ENCODE measurements around the gene CDC34. TPM values are rescaled to one million over a fixed set of nuclear protein-coding genes. Genes with fewer than 3 reads are reported as not detected.

The CDC34 gene
- total and polyA plus RNA-seq, 9 of the 15 experiments (the other 6 are each of a cell fraction or from before 2014, with no cell fraction given): 0.80 to 203 (median 65.5) TPM

GRCh38 chr19:491146-491741, 40.3 kb upstream of the CDC34 start (continued):
- no peak for TF ChIP-seq TRIM28 (IDR thresholded peaks at IDR 0.05)
- no peak for TF ChIP-seq ZNF407 (IDR thresholded peaks at IDR 0.05; ENCODE audit: low read depth)
- no peak for TF ChIP-seq HDAC3 (IDR thresholded peaks at IDR 0.05; ENCODE audit: borderline replicate concordance, partially characterized antibody)
- TF ChIP-seq SMAD2 (IDR thresholded peaks at IDR 0.05; ENCODE audit: low read depth, low read length): no peak
- TF ChIP-seq KLF1 (tag; IDR thresholded peaks at IDR 0.05): no peak
- no peak for TF ChIP-seq GABPB2 (CRISPR knock-in tag; conservative IDR thresholded peaks at IDR 0.05)
- TF ChIP-seq ZNF444 (CRISPR knock-in tag; IDR thresholded peaks at IDR 0.05): no peak
- TF ChIP-seq HNRNPK (IDR thresholded peaks at IDR 0.05; ENCODE audit: low read depth, low read length, poor library complexity, severe bottlenecking): no peak
- 0 out of 2 replicates have a peak, but pooled peaks have one; percentile 28 for TF ChIP-seq ZNF41 (CRISPR knock-in tag; conservative IDR thresholded peaks at IDR 0.05)
- TF ChIP-seq, protein P1, sequence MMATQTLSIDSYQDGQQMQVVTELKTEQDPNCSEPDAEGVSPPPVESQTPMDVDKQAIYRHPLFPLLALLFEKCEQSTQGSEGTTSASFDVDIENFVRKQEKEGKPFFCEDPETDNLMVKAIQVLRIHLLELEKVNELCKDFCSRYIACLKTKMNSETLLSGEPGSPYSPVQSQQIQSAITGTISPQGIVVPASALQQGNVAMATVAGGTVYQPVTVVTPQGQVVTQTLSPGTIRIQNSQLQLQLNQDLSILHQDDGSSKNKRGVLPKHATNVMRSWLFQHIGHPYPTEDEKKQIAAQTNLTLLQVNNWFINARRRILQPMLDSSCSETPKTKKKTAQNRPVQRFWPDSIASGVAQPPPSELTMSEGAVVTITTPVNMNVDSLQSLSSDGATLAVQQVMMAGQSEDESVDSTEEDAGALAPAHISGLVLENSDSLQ (IDR thresholded peaks at IDR 0.05): no peak
- TF ChIP-seq TAF15 (IDR thresholded peaks at IDR 0.05; ENCODE audit: low read depth, low read length): no peak
- TF ChIP-seq KLF13 (tag; IDR thresholded peaks at IDR 0.05; ENCODE audit: borderline replicate concordance, low read depth): 0 out of 2 replicates have a peak, but pooled peaks have one; percentile 14
- TF ChIP-seq SP1 (CRISPR knock-in tag; IDR thresholded peaks at IDR 0.05): no peak; the same call in 1 of the 2 replicates
- TF ChIP-seq ZNF764 (CRISPR knock-in tag; IDR thresholded peaks at IDR 0.05; ENCODE audit: low read depth): no peak
- no peak for TF ChIP-seq RFX1 (IDR thresholded peaks at IDR 0.05)
- TF ChIP-seq LEF1 (IDR thresholded peaks at IDR 0.05): no peak
- no peak for TF ChIP-seq BMI1 (IDR thresholded peaks at IDR 0.05; ENCODE audit: low read length)
- TF ChIP-seq IRF2 (CRISPR knock-in tag; IDR thresholded peaks at IDR 0.05): no peak
- no peak for TF ChIP-seq SAP30 (IDR thresholded peaks at IDR 0.05; ENCODE audit: borderline replicate concordance, insufficient read depth, low read depth, low read length, poor library complexity, severe bottlenecking)

Data from K562 (cell line).